DOHH2 (cell line): Measurements from ENCODE around the gene GIPC1.
"Not testable (repeated sequence)": the region's sequence is repeated elsewhere in the genome, so short reads cannot be mapped to it uniquely, and the experiment has no call there.

ENCODE experiments used
- H3F3A ChIP-seq: fragments of 200-600 bp; sonication (generic), shearing (Covaris generic); 2 replicates; pipeline ENCODE4 v1.6.0; 2016; ENCODE audit warnings: antibody characterized with exemption, mild to moderate bottlenecking; ENCODE audit not compliant: control insufficient read depth, insufficient read depth
- H3K27ac ChIP-seq: fragments of 200-600 bp; sonication (generic); 2 replicates; pipeline ENCODE4 v1.5.1; 2014; ENCODE audit warnings: low read depth, mild to moderate bottlenecking, low read length, moderate library complexity
- H3K27me3 ChIP-seq: fragments of 200-600 bp; sonication (generic); 2 replicates; pipeline ENCODE4 v1.6.1; 2014; ENCODE audit warnings: mild to moderate bottlenecking, low read length, mixed read lengths; ENCODE audit not compliant: control insufficient read depth
- H3K36me3 ChIP-seq: fragments of 200-600 bp; sonication (generic); 2 replicates; pipeline ENCODE4 v1.6.1; 2014; ENCODE audit warnings: mild to moderate bottlenecking, low read length, moderate library complexity, mixed read lengths; ENCODE audit not compliant: control insufficient read depth
- H3K4me1 ChIP-seq: fragments of 200-600 bp; sonication (generic); 2 replicates; pipeline ENCODE4 v1.6.1; 2014; ENCODE audit warnings: mild to moderate bottlenecking, low read length, mixed read lengths; ENCODE audit not compliant: control insufficient read depth
- H3K4me2 ChIP-seq: fragments of 200-600 bp; sonication (generic); 2 replicates; pipeline ENCODE4 v1.6.0; 2014; ENCODE audit warnings: mild to moderate bottlenecking, low read length, moderate library complexity
- H3K4me3 ChIP-seq: fragments of 200-600 bp; sonication (generic); 2 replicates; pipeline ENCODE4 v1.5.1; 2014; ENCODE audit warnings: mild to moderate bottlenecking, low read length, mixed read lengths
- H3K79me2 ChIP-seq: fragments of 200-600 bp; sonication (generic); 2 replicates; pipeline ENCODE4 v1.6.1; 2014; ENCODE audit warnings: mild to moderate bottlenecking, low read length, mixed read lengths; ENCODE audit not compliant: control insufficient read depth
- H3K9me2 ChIP-seq: fragments of 200-600 bp; sonication (generic); replicated peaks from 2 replicates; pipeline ENCODE4 v1.6.1; 2014; ENCODE audit warnings: mild to moderate bottlenecking, low read length, mixed read lengths; ENCODE audit not compliant: control insufficient read depth
- H3K9me3 ChIP-seq: fragments of 200-600 bp; sonication (generic); 2 replicates; pipeline ENCODE4 v1.6.1; 2014; ENCODE audit warnings: antibody characterized with exemption, low read length, mixed read lengths; ENCODE audit not compliant: control insufficient read depth, insufficient read depth
- H4K20me1 ChIP-seq: fragments of 200-600 bp; sonication (generic); 2 replicates; pipeline ENCODE4 v1.6.0; 2014; ENCODE audit warnings: low read depth, mild to moderate bottlenecking, antibody characterized with exemption, low read length, moderate library complexity; ENCODE audit not compliant: control insufficient read depth, insufficient read depth
- EZH2phosphoT487 ChIP-seq: fragments of 200-600 bp; sonication (generic); IDR thresholded peaks from 2 replicates; pipeline ENCODE4 v1.6.1; 2017; ENCODE audit warnings: borderline replicate concordance, mild to moderate bottlenecking, antibody characterized with exemption, low read length, moderate library complexity, mixed read lengths
- TF ChIP-seq, protein P1 (sequence below): fragments of 200-600 bp; sonication (generic); IDR thresholded peaks from one replicate; pipeline ENCODE4 v1.5.1; 2014; ENCODE audit warnings: antibody characterized with exemption, mild to moderate bottlenecking, low read depth, low read length; ENCODE audit not compliant: poor library complexity, severe bottlenecking

The GIPC1 gene

DNA sequence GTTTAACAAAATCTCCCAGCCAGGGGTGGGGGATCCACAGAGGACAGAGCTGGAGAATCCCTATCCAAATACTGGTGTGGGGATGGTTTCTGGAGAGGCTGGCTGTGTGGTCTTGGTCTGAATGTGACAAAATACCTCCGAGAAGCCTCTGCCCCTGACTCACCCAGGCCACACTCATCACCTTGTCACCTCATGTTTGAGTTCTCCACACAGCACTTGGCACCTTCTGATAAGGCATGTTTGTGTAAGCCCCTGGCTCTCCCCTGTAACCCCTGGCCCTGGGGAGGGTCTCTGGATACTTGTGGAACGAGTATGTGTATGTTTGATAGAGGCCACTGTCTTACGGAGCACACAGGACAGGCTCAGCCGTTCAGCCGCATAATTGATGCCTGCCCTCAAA, 48.1 kb upstream of the GIPC1 start:
- TF ChIP-seq, protein P1, sequence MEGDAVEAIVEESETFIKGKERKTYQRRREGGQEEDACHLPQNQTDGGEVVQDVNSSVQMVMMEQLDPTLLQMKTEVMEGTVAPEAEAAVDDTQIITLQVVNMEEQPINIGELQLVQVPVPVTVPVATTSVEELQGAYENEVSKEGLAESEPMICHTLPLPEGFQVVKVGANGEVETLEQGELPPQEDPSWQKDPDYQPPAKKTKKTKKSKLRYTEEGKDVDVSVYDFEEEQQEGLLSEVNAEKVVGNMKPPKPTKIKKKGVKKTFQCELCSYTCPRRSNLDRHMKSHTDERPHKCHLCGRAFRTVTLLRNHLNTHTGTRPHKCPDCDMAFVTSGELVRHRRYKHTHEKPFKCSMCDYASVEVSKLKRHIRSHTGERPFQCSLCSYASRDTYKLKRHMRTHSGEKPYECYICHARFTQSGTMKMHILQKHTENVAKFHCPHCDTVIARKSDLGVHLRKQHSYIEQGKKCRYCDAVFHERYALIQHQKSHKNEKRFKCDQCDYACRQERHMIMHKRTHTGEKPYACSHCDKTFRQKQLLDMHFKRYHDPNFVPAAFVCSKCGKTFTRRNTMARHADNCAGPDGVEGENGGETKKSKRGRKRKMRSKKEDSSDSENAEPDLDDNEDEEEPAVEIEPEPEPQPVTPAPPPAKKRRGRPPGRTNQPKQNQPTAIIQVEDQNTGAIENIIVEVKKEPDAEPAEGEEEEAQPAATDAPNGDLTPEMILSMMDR, result no peak
- no peak for TF ChIP-seq EZH2phosphoT487
- no peaks in the 10 kb centered on the region for H3K9me3 ChIP-seq
- H3F3A ChIP-seq, result no peaks in the 10 kb centered on the region
- no peak overlapping the region for H3K4me3 ChIP-seq
- no peak overlapping the region for H3K27ac ChIP-seq
- no peaks in the 10 kb centered on the region for H3K9me2 ChIP-seq
- peaks cover 7% of the 10 kb centered on the region; the same call in 1 of the 2 replicates for H3K36me3 ChIP-seq
- no peaks in the 10 kb centered on the region for H4K20me1 ChIP-seq
- H3K4me2 ChIP-seq, result no peak overlapping the region
- H3K4me1 ChIP-seq, result peaks cover 6% of the 10 kb centered on the region
- H3K27me3 ChIP-seq, result no peaks in the 10 kb centered on the region
- H3K79me2 ChIP-seq, result peaks cover 68% of the 10 kb centered on the region

DNA sequence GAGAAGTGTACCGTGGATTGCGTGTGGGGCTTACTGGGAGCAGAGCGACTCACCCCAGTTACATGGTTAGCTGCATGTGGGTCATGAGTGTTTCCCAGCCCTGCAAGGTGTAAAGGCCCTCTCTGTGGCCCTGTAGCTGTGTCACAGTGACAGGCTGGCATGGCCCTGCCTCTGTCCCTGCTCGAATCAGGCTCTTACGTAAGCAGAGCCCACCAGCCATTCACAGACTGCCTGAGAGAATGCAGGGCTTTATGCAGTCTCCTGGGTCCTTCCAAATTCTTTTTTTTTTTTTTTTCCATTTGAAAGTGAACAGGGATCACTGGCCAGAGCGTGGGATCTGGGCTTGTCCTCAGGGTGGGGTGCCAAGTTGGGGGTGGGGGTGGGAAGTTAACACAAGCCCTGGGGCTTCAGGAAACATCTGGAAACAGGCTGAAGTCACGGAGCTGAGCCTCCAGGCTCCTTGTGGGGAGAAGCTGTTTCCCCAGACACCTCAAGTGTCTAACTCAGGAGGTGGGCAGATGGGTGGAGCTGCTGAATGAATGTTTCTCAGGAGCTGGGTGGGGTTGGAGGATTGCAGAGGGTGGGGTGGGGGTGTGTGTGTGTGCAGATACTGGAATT, 46.9 kb upstream of the GIPC1 start:
- Histone ChIP-seq H3K79me2 (peaks cover 78% of the 10 kb centered on the region), H3K9me3 (no peaks in the 10 kb centered on the region), H3K36me3 (0 out of 2 replicates have a peak, but pooled peaks cover 2% of the 10 kb centered on the region), H3F3A (no peaks in the 10 kb centered on the region), H3K27ac (no peak overlapping the region), H3K4me1 (peaks cover 6% of the 10 kb centered on the region), H4K20me1 (no peaks in the 10 kb centered on the region; the same call in 1 of the 2 replicates), H3K4me3 (no peak overlapping the region), H3K4me2 (no peak overlapping the region), H3K27me3 (no peaks in the 10 kb centered on the region), H3K9me2 (no peaks in the 10 kb centered on the region)
- TF ChIP-seq, protein P1, result no peak
- no peak for TF ChIP-seq EZH2phosphoT487

DNA sequence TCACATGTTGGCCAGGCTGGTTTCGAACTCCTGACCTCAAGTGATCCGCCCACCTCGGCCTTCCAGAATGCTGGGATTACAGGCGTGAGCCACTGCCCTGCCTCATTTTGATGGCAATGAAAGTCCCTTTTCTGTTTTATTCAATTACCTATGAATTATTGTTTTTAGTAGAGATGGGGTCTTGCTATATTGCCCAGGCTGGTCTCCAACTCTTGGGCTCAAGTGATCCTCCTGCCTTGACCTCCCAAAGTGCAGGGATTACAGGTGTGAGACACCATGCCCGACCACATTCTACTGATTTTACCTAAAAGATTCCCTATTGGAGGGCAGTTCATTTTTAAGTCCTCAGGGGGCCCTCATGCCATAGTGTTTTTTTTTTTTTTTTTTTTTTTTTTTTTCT, 46.1 kb upstream of the GIPC1 start:
- not testable (repeated sequence) for H3K9me3 ChIP-seq, H3K36me3 ChIP-seq, H3K27ac ChIP-seq, H3F3A ChIP-seq, H3K27me3 ChIP-seq, H3K9me2 ChIP-seq, H3K4me1 ChIP-seq, H4K20me1 ChIP-seq, H3K4me3 ChIP-seq, H3K4me2 ChIP-seq
- peaks cover 82% of the 10 kb centered on the region for H3K79me2 ChIP-seq

DNA sequence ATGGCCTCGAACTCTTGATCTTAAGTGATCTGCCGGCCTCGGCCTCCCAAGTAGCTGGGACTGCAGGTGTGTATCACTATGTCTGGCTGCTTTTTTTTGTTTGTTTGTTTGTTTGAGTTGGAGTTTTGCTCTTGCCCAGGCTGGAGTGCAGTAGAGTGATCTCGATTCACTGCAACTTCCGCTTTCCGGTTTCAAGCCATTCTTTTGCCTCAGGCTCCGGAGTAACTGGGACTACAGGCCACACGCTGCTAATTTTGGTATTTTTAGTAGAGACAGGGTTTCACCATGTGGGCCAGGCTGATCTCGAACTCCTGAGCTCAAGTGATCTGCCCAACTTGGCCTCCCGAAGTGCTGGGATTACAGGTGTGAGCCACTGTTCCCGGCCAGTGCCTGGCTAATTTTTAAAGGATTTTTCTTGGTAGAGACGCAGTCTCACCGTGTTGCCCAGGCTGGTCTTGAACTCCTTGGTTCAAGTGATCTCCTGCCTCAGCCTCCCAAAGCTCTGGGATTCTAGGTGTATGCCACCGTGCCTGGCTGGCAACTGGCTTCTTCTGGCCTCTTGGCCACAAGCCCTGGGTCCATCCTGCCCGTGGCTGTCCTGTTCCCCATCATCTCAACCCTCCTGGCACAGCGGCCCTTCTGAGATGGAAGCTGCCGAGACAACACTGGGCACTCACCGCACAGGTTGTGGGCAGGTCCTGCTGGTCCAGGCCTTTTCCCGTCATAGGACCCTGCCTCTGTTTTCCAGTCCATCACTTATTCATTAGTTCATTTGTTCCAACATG, 45.0 kb upstream of the GIPC1 start:
- H3K79me2 ChIP-seq, result peaks cover 83% of the 10 kb centered on the region
- H3K9me2 ChIP-seq, result no peaks in the 10 kb centered on the region
- H3K4me2 ChIP-seq, result no peak overlapping the region

More for the DNA sequence above, 45.0 kb upstream of the GIPC1 start:
- H3K4me3 ChIP-seq, result no peak overlapping the region
- H3K4me1 ChIP-seq, result peaks cover 16% of the 10 kb centered on the region
- H3K27me3 ChIP-seq, result no peaks in the 10 kb centered on the region
- TF ChIP-seq, protein P1, result no peak
- TF ChIP-seq EZH2phosphoT487, result no peak
- H3K9me3 ChIP-seq, result no peaks in the 10 kb centered on the region
- no peaks in the 10 kb centered on the region for H3F3A ChIP-seq
- peaks cover 4% of the 10 kb centered on the region; the same call in 1 of the 2 replicates for H4K20me1 ChIP-seq
- no peak overlapping the region for H3K27ac ChIP-seq
- 0 out of 2 replicates have a peak, but pooled peaks cover 2% of the 10 kb centered on the region for H3K36me3 ChIP-seq
